SH-SY5Y (cell line): ENCODE results near the gene FNBP1.

Source experiments
- GATA2 ChIP-seq: IDR thresholded peaks from 2 replicates; pipeline ENCODE4 v1.6.1; 2011; ENCODE audit warnings: mild to moderate bottlenecking, low read depth, low read length
- GATA3 ChIP-seq: IDR thresholded peaks from 2 replicates; pipeline ENCODE4 v1.6.1; 2011; ENCODE audit warnings: low read depth, mild to moderate bottlenecking, low read length, moderate library complexity

DNA sequence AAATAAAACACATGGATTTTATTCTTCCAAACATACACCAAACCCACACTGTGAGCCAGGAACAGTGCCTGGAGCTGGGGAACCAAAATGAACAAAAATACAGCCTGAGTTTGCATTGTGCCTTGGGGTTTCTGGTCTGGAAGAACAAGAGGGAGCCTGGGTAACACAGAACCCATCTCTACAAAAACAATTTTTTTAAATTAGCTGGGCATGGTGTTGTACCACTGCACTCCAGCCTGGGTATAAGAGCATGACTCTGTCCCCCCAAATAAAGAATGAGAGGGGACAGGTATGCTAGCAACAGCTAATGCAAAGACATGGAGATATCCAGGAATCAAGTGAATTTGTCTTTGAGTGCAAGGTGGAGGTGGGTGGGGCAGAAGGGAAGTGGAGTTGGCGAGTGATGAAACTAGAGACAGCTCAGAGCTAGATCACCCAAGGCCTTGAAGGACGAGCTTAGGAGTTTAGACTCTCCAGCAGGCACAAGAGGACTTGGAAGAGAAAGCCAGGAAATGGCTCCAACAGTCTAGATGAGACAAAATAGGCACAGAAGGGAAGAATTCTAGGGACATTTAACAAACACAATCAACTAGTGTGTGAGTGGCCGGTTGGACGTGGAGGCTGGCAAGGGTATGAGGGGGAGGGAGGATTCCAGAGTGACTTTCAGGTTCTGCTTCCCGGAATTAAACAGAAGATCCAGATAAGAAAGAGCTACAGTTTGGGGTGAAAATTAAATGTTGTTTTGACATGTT lies 47.4 kb downstream of the FNBP1 start:
- no peak for TF ChIP-seq GATA3
- TF ChIP-seq GATA2: no peak
